ENCODE results near the gene AKR7A3. TPM values are rescaled to one million over a fixed set of nuclear protein-coding genes. Genes with fewer than 3 reads are reported as not detected.
A peak's percentile ranks its signal among the peaks of the same experiment; 100 is the strongest.

Gene AKR7A3
- total RNA-seq, 1 experiment from 2014 or later, result 1.5 TPM

GRCh38 chr1:19311931-19312781, 23.6 kb upstream of the AKR7A3 start, which contains the start of the genes AKR7A2 and SLC66A1 (continued):
- TF ChIP-seq FOXP4 (CRISPR knock-in tag; IDR thresholded peaks at IDR 0.05), result peak; percentile 67; the same call in 1 of the 2 replicates
- peak; percentile 55; the same call in 1 of the 2 replicates for TF ChIP-seq CREM (CRISPR knock-in tag; IDR thresholded peaks at IDR 0.05)
- no peak for TF ChIP-seq NR2C2 (CRISPR knock-in tag; IDR thresholded peaks at IDR 0.05)
- peak; percentile 92; the same call in 1 of the 2 replicates for TF ChIP-seq KAT7 (CRISPR knock-in tag; IDR thresholded peaks at IDR 0.05; ENCODE audit: borderline replicate concordance)
- TF ChIP-seq ELF4 (CRISPR knock-in tag; IDR thresholded peaks at IDR 0.05; ENCODE audit: low read depth), result peak; percentile 74; the same call in 1 of the 2 replicates

GRCh38 chr1:19311503-19311930, 22.9 kb upstream of the AKR7A3 start:
- H3K4me3 Mint-ChIP-seq, result peak overlapping the region; percentile 94

More at GRCh38 chr1:19311503-19311930, 22.9 kb upstream of the AKR7A3 start:
- Mint-ChIP-seq H3K36me3 (peaks cover 16% of the 10 kb centered on the region), H3K27ac (no peak overlapping the region), H3K4me1 (peaks cover 13% of the 10 kb centered on the region), H3K27me3 (ENCODE audit: low read depth) (peaks cover 6% of the 10 kb centered on the region), H3K9me3 (no peaks in the 10 kb centered on the region)
- TF ChIP-seq AFF4 (CRISPR knock-in tag; IDR thresholded peaks at IDR 0.05; ENCODE audit: borderline replicate concordance), result no peak
- TF ChIP-seq GRHL2 (CRISPR knock-in tag; IDR thresholded peaks at IDR 0.05; ENCODE audit: insufficient replicate concordance, severe bottlenecking), result no peak
- no peak for TF ChIP-seq SMAD4 (CRISPR knock-in tag; IDR thresholded peaks at IDR 0.05)
- 0 out of 2 replicates have a peak, but pooled peaks have one; percentile 9 for TF ChIP-seq ESRRA (CRISPR knock-in tag; IDR thresholded peaks at IDR 0.05; ENCODE audit: borderline replicate concordance)
- TF ChIP-seq E2F4 (CRISPR knock-in tag; IDR thresholded peaks at IDR 0.05; ENCODE audit: borderline replicate concordance, low read depth), result peak; percentile 66; the same call in 1 of the 2 replicates
- TF ChIP-seq ZNF671 (CRISPR knock-in tag; IDR thresholded peaks at IDR 0.05), result no peak
- no peak for TF ChIP-seq CDX4 (CRISPR knock-in tag; IDR thresholded peaks at IDR 0.05; ENCODE audit: borderline replicate concordance)
- 0 out of 2 replicates have a peak, but pooled peaks have one; percentile 19 for TF ChIP-seq TCF7 (CRISPR knock-in tag; IDR thresholded peaks at IDR 0.05; ENCODE audit: low read depth)
- no peak for TF ChIP-seq FOXJ3 (CRISPR knock-in tag; IDR thresholded peaks at IDR 0.05; ENCODE audit: borderline replicate concordance)
- peak; percentile 16 for ATAC-seq
- ChIA-PET POLR2A (interaction anchor here (1.3 kb wide), 1 partner anchor 60 kb away, joined by 4 read pairs; the partner anchor contains the start of genes EMC1 and MRTO4), CTCF (interaction anchor here (1.1 to 1.6 kb wide), 3 partner anchors 271 to 342 kb away, joined by 3 to 6 read pairs (median 5); no protein-coding TSS in a partner anchor)
- no peak for DNase-seq (ENCODE audit: low spot score)
